T-helper 1 cell treated with Interleukin-12 subunit alpha and Interleukin-12 subunit beta and Interleukin-4 antibody, amounts not matched to agents 30 μg/mL and 1 μg/mL, for 36 hours (primary cell): Measurements from ENCODE around the gene CCDC85C.

ENCODE experiments used
- H3K27ac Mint-ChIP-seq: one replicate; pipeline ENCODE4 v1.8.0; 2021; ENCODE audit warnings: mild to moderate bottlenecking, mixed read lengths
- H3K27me3 Mint-ChIP-seq: one replicate; pipeline ENCODE4 v1.8.0; 2021; ENCODE audit warnings: low read depth, mixed read lengths
- H3K36me3 Mint-ChIP-seq: one replicate; pipeline ENCODE4 v1.8.0; 2021; ENCODE audit warnings: low read depth, mixed read lengths
- H3K4me1 Mint-ChIP-seq: one replicate; pipeline ENCODE4 v1.8.0; 2021; ENCODE audit warnings: low read depth, mixed read lengths
- H3K4me3 Mint-ChIP-seq: one replicate; pipeline ENCODE4 v1.8.0; 2021; ENCODE audit warnings: mild to moderate bottlenecking, moderate library complexity, mixed read lengths
- H3K9me3 Mint-ChIP-seq: one replicate; pipeline ENCODE4 v1.8.0; 2021; ENCODE audit warnings: mixed read lengths

Gene CCDC85C

DNA sequence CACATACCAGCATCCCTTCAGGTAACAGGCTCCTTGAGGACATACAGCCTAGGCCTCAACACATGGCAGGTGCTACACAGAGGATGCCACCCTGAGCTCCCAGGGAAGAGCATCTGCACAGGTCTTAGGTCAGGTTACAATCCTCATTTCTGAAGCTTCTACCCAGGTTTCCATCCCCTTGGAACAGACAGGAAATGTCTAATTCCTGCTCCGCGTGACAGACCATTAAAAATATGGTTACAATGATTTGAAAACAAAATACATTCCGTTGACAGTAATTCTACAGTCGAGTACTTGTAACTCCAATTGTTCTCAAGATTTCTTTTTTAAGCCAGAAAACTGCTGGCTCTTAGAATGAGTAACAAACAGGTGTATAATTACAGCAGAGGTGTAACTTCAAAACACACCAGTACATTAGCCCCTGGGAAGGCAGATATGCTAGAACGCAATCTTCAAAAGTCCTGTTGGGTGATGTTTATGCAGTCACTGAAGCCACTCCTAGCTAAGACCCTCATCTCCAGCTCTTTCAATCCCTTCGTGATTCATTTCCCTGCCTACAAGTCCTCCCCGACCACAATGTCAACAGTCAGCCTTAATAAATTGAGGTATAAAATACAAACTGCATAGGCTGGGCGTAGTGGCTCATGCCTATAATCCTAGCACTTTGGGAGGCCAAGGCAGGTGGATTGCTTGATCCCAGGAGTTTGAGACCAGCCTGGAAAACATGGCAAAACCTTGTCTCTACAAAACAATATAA lies 135.0 kb downstream of the CCDC85C start:
- H3K9me3 Mint-ChIP-seq, result no peaks in the 10 kb centered on the region
- H3K4me3 Mint-ChIP-seq, result no peak overlapping the region
- H3K36me3 Mint-ChIP-seq, result no peaks in the 10 kb centered on the region
- H3K27me3 Mint-ChIP-seq, result no peaks in the 10 kb centered on the region
- peaks cover 12% of the 10 kb centered on the region for H3K4me1 Mint-ChIP-seq
- no peak overlapping the region for H3K27ac Mint-ChIP-seq

DNA sequence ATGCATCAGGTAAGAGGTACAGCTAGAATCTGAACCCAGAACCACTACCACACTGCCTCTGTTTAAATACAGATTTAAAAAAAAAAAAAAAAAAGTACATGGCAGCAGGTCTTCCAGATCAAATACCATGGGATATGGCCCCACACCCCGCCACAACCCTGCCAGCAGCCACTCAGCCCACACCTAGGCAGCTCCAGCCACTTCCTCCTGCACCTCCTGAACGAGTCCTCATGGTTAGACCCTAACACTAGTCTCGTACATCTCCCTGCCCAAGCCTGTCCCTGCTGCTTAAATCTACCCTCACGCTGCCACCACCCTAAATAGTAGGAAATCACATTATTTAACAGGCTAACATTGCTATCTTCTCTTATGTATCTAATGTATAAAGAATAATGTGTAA lies 135.9 kb downstream of the CCDC85C start:
- H3K36me3 Mint-ChIP-seq, result peaks cover 6% of the 10 kb centered on the region
- H3K9me3 Mint-ChIP-seq, result no peaks in the 10 kb centered on the region
- H3K27me3 Mint-ChIP-seq, result no peaks in the 10 kb centered on the region
- no peak overlapping the region for H3K4me3 Mint-ChIP-seq
- H3K4me1 Mint-ChIP-seq, result peaks cover 12% of the 10 kb centered on the region
- no peak overlapping the region for H3K27ac Mint-ChIP-seq

GRCh38 chr14:99467336-99468078 lies 136.5 kb downstream of the CCDC85C start:
- no peak overlapping the region for H3K27ac Mint-ChIP-seq
- peaks cover 10% of the 10 kb centered on the region for H3K36me3 Mint-ChIP-seq
- no peaks in the 10 kb centered on the region for H3K27me3 Mint-ChIP-seq
- H3K9me3 Mint-ChIP-seq, result no peaks in the 10 kb centered on the region
- H3K4me3 Mint-ChIP-seq, result no peak overlapping the region
- peaks cover 12% of the 10 kb centered on the region for H3K4me1 Mint-ChIP-seq

DNA sequence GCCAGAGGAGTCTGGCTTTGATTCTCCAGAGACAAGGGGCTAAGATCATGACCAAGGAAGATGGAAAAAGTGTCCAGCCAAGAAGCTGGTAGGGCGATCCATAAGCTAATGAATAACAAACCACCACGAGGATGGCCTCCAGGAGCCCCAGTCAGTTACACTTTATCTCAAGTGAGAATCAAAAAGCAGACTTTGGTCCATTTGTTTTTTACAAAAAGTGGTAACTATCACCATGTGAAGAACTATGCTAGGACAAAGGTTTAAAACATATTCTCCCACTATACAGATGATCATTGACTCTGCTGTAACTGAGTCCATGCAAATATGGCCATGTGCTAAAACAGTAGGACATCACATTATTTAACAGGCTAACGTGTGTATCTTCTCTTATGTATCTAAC lies 137.2 kb downstream of the CCDC85C start:
- peaks cover 17% of the 10 kb centered on the region for H3K36me3 Mint-ChIP-seq
- no peaks in the 10 kb centered on the region for H3K27me3 Mint-ChIP-seq
- no peaks in the 10 kb centered on the region for H3K9me3 Mint-ChIP-seq
- peaks cover 19% of the 10 kb centered on the region for H3K4me1 Mint-ChIP-seq
- no peak overlapping the region for H3K27ac Mint-ChIP-seq
- no peak overlapping the region for H3K4me3 Mint-ChIP-seq

GRCh38 chr14:99465288-99465687 lies 138.7 kb downstream of the CCDC85C start:
- H3K4me3 Mint-ChIP-seq, result no peak overlapping the region
- no peaks in the 10 kb centered on the region for H3K27me3 Mint-ChIP-seq
- H3K9me3 Mint-ChIP-seq, result no peaks in the 10 kb centered on the region
- peaks cover 25% of the 10 kb centered on the region for H3K36me3 Mint-ChIP-seq
- peaks cover 23% of the 10 kb centered on the region for H3K4me1 Mint-ChIP-seq
- no peak overlapping the region for H3K27ac Mint-ChIP-seq

DNA sequence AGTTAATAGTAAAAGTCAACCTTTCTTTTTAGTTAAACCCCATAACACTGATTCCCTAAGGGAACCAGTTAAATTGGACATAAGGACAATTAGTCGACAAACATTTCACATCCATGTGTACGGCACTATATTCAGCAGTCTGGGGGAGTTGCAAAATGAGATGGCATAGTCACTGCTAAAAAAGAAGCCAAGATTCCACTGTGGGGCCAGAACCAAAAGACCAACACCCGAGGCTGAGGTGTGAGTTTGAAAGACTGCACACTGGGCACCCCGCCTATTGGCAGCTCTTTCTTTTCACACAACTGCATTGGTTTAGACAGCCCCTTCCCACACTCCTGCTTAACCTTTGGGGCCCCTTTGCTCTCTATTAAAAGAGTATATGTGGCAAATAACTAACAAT lies 140.0 kb downstream of the CCDC85C start:
- no peak overlapping the region for H3K4me3 Mint-ChIP-seq
- peaks cover 19% of the 10 kb centered on the region for H3K4me1 Mint-ChIP-seq
- no peaks in the 10 kb centered on the region for H3K9me3 Mint-ChIP-seq
- peaks cover 30% of the 10 kb centered on the region for H3K36me3 Mint-ChIP-seq
- no peaks in the 10 kb centered on the region for H3K27me3 Mint-ChIP-seq
- no peak overlapping the region for H3K27ac Mint-ChIP-seq

GRCh38 chr14:99462210-99462609 lies 141.8 kb downstream of the CCDC85C start:
- no peaks in the 10 kb centered on the region for H3K9me3 Mint-ChIP-seq
- no peak overlapping the region for H3K4me3 Mint-ChIP-seq
- H3K36me3 Mint-ChIP-seq, result peaks cover 38% of the 10 kb centered on the region
- peaks cover 11% of the 10 kb centered on the region for H3K4me1 Mint-ChIP-seq
- no peaks in the 10 kb centered on the region for H3K27me3 Mint-ChIP-seq
- no peak overlapping the region for H3K27ac Mint-ChIP-seq

GRCh38 chr14:99461411-99462085 lies 142.5 kb downstream of the CCDC85C start:
- Mint-ChIP-seq H3K36me3 (peaks cover 44% of the 10 kb centered on the region), H3K9me3 (no peaks in the 10 kb centered on the region), H3K27ac (no peak overlapping the region), H3K4me3 (no peak overlapping the region), H3K4me1 (peaks cover 11% of the 10 kb centered on the region), H3K27me3 (no peaks in the 10 kb centered on the region)

GRCh38 chr14:99460793-99461192 lies 143.2 kb downstream of the CCDC85C start:
- Mint-ChIP-seq H3K27me3 (no peaks in the 10 kb centered on the region), H3K36me3 (peaks cover 44% of the 10 kb centered on the region), H3K27ac (no peak overlapping the region), H3K4me1 (peaks cover 11% of the 10 kb centered on the region), H3K9me3 (no peaks in the 10 kb centered on the region), H3K4me3 (no peak overlapping the region)

GRCh38 chr14:99459481-99460100 lies 144.4 kb downstream of the CCDC85C start:
- H3K36me3 Mint-ChIP-seq, result peaks cover 46% of the 10 kb centered on the region
- no peaks in the 10 kb centered on the region for H3K27me3 Mint-ChIP-seq
- H3K4me3 Mint-ChIP-seq, result no peak overlapping the region
- no peaks in the 10 kb centered on the region for H3K9me3 Mint-ChIP-seq
- peaks cover 11% of the 10 kb centered on the region for H3K4me1 Mint-ChIP-seq
- H3K27ac Mint-ChIP-seq, result no peak overlapping the region

DNA sequence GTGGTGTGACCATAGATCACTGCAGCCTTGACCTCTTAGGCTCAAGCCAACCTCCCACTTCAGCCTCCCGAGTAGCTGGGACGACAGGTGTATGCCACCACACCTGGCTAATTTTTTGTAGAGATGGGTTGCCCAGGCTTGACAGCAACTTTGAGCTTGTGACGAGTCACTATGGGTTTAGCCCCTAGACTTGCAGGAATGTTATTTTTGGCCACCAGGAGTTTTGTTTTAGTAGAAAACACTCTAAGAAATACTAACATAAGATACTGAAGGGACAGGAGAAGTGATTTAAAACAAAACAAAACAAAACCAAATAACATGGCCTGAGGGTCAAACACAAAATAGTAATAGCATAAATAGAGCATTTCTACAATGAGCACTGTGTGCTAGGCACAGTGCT lies 149.8 kb downstream of the CCDC85C start:
- no peak overlapping the region for H3K4me3 Mint-ChIP-seq
- H3K4me1 Mint-ChIP-seq, result no peaks in the 10 kb centered on the region
- peaks cover 19% of the 10 kb centered on the region for H3K36me3 Mint-ChIP-seq
- no peaks in the 10 kb centered on the region for H3K27me3 Mint-ChIP-seq
- H3K27ac Mint-ChIP-seq, result no peak overlapping the region
- H3K9me3 Mint-ChIP-seq, result no peaks in the 10 kb centered on the region

GRCh38 chr14:99452968-99453367 lies 151.0 kb downstream of the CCDC85C start:
- no peak overlapping the region for H3K4me3 Mint-ChIP-seq
- no peaks in the 10 kb centered on the region for H3K9me3 Mint-ChIP-seq
- H3K36me3 Mint-ChIP-seq, result peaks cover 18% of the 10 kb centered on the region
- H3K27ac Mint-ChIP-seq, result no peak overlapping the region
- H3K4me1 Mint-ChIP-seq, result peaks cover 4% of the 10 kb centered on the region
- no peaks in the 10 kb centered on the region for H3K27me3 Mint-ChIP-seq

- H3K36me3 Mint-ChIP-seq, result peaks cover 16% of the 10 kb centered on the region
- no peak overlapping the region for H3K27ac Mint-ChIP-seq
- no peaks in the 10 kb centered on the region for H3K9me3 Mint-ChIP-seq
- H3K4me3 Mint-ChIP-seq, result no peak overlapping the region
- peaks cover 6% of the 10 kb centered on the region for H3K4me1 Mint-ChIP-seq
- H3K27me3 Mint-ChIP-seq, result no peaks in the 10 kb centered on the region
These were observed 152.8 kb downstream of the CCDC85C start for GRCh38 chr14:99451234-99451633.

GRCh38 chr14:99450266-99450665 lies 153.7 kb downstream of the CCDC85C start:
- Mint-ChIP-seq H3K4me3 (no peak overlapping the region), H3K27ac (no peak overlapping the region), H3K36me3 (peaks cover 17% of the 10 kb centered on the region), H3K9me3 (no peaks in the 10 kb centered on the region), H3K27me3 (no peaks in the 10 kb centered on the region), H3K4me1 (peaks cover 6% of the 10 kb centered on the region)
